DMS53 treated with DMSO at 0.1 percent for 48 hours (cell line): ENCODE data around the gene STAMBPL1.
A peak's percentile ranks its signal among the peaks of the same experiment; 100 is the strongest.
"Not testable (repeated sequence)": the region's sequence is repeated elsewhere in the genome, so short reads cannot be mapped to it uniquely, and the experiment has no call there.

Source experiments
- DNase-seq: peaks from one replicate; lab custom pipeline; 2025; ENCODE audit not compliant: unreplicated experiment; lab: John Stamatoyannopoulos, UW

Gene STAMBPL1

DNA sequence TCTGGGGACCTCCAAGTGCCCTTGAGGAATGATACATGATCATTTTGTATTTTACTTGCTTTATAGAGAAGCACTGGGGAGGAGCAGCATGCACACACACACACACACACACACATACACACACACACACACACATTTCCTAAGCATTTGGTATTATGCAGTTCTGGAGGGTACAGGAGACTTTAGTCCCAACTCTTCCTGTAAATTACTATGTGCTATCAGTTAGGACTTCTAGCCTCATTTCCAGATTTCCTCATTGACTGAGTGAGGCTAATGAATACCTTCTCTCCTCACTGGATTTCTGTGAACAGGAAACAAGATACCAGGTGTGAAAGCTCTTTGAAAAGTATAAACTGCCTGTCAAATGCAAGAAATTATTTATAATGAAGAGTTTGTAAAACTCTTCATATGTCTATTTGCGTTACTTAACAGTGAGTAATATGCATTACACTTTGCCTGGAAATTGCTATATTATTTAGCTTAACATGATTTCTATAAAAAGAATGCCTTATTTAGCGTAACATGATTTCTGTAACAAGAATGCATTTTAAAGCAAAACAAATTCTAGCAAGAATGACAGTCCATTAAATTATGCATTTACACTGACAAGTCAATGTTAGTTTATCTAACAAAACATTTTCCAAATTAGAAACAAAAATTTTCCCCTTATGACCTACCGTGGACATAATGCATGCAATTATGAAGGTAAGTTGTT lies 38.3 kb downstream of the STAMBPL1 start:
- no peak for DNase-seq

GRCh38 chr10:88919041-88919440 lies 39.0 kb downstream of the STAMBPL1 start:
- DNase-seq, result no peak

DNA sequence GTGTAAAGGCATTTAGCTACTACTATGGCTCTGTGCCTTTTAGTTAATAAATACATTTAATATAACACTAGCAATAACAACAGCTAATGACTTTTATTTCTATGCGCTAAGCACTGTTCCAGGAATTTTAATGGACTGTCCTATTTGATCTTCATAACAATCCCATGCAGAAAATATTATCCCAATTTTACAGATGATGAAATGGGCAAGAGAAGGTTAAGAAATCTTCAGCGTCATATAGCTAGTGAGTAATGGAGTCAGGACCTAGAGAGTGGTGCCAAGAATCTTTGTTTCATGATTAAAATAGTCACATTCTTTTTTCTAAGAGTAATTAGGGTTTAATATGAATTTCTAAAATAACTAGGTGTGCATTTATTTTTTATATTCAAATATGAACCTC lies 40.2 kb downstream of the STAMBPL1 start:
- DNase-seq, result no peak

DNA sequence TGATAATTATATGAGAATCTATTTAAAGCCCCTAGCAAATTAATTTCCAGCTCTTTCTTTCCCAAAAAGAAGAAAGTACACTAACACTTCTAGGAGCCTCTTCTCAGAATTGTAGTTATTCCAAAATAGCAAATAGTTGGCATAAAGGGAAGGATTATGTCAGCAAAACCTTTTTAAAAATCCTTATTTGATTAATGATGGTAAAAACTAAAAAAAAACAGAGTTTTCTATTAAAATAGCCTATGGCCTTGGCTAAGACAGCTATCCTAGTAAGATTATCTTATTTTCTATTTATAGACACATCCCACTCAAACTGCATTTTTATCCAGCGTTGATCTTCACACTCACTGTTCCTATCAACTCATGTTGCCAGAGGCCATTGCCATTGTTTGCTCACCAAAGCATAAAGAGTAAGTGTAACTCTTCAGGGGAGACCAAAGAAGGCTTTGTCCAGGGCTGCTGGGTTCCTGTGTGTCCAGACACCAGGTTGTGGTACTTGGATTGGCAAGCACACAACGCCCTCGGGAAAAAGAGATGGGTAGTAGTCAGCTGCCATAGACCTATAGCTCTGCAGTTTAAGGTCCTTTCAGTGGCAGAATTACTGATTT lies 41.0 kb downstream of the STAMBPL1 start:
- DNase-seq, result no peak

- no peak for DNase-seq
Observed at GRCh38 chr10:88922041-88922440, 42.0 kb downstream of the STAMBPL1 start.

GRCh38 chr10:88923520-88923919 lies 43.5 kb downstream of the STAMBPL1 start:
- no peak for DNase-seq

GRCh38 chr10:88926566-88927415 lies 46.7 kb downstream of the STAMBPL1 start:
- DNase-seq, result peak; percentile 9

- no peak for DNase-seq
Observed at GRCh38 chr10:88927416-88927690, 47.3 kb downstream of the STAMBPL1 start.

DNA sequence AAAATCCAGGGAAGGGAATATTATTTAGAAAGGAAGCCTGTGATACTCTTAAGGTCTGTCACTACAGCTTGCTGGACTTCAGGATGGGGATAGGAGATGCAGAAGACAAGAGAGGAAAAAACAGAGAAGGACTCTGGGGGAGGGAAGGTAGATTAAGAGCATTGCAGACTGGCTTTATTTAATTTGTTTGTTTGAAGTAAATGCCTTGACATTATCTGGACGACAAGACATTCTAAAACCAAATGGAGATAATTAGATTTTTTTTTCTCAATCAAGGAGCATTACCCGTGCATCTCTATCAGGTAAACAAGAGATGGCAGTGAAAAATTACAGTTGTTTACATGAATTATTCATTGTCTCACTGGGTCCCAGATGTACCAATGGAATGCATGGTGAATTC lies 48.2 kb downstream of the STAMBPL1 start:
- DNase-seq, result no peak

GRCh38 chr10:88931548-88931947 lies 51.5 kb downstream of the STAMBPL1 start:
- DNase-seq, result no peak

- DNase-seq, result not testable (repeated sequence)
Observed at GRCh38 chr10:88932029-88932428, 52.0 kb downstream of the STAMBPL1 start.

GRCh38 chr10:88932539-88933256 lies 52.7 kb downstream of the STAMBPL1 start:
- DNase-seq, result peak; percentile 76

DNA sequence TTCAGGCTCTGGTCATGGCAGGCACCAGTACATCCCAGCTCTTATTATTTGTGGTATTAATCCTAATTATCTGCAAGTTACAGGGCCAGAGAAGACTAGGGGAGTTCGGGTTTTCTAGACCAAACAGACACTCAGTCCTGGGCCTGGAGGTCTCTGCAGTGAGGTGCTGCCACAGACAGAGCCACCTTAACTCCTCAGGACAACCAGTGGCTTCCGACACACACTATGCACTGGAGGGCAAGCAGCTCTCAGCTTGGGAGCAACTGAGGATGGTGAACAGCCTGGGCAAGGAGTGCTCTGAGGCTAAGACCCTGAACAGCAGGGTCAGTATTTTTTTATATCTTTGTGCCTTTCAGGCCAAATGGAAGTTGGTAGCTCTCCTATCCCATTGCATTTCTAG lies 53.5 kb downstream of the STAMBPL1 start:
- no peak for DNase-seq

DNA sequence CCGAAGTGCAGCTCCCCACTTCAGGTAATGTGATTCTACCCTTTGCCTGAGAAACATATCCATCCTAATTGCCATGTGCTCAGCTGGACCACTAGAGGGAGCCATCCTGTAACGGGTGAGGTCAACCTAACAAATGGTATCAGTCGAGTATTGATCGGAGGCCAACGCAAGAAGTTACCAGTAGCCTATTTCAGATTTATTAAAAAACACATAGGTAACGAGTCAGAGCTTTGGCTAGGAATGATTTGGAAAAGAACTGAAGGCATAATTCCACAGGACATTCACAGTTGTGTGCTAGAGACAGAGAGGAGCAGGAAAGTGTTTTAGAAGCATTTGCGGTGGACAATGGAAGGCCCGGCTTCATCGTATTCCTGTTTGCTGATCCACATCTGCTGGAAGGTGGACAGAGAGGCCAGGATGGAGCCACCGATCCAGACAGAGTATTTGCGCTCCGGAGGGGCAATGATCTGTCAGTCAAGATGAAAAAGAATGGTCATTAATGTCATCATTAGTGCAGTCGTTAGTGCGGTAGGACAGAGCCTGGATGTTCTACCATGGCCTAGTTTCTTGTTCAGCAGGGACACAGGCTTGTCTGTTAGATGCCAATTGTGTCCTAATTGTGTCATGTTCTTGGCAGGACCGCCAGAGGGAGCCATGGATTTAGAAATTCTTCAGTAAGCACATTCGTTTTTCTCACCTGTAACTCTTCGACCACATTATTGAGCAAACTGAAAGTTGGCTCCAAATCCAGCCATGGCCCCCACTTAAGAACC lies 55.0 kb downstream of the STAMBPL1 start:
- DNase-seq, result peak; percentile 95

- DNase-seq, result no peak
Observed at GRCh38 chr10:88936656-88937055, 56.6 kb downstream of the STAMBPL1 start.

DNA sequence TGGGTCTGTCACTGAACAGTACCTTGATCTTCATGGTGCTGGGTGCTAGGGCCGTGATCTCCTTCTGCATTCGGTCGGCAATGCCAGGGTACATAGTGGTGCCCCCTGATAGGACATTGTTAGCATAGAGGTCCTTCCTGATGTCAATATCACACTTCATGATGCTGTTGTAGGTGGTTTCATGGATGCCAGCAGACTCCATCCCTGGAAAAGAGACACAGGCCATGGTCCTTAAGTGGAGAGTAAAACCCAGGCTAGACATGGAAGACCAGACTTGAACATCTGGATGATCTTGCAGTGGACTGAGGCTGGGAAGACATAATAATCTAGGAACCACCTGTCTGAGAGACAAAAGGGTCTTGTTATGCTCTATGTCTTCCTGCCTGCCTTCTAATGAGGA lies 58.0 kb downstream of the STAMBPL1 start:
- DNase-seq, result no peak

GRCh38 chr10:88938938-88939337 lies 58.9 kb downstream of the STAMBPL1 start:
- DNase-seq, result no peak

DNA sequence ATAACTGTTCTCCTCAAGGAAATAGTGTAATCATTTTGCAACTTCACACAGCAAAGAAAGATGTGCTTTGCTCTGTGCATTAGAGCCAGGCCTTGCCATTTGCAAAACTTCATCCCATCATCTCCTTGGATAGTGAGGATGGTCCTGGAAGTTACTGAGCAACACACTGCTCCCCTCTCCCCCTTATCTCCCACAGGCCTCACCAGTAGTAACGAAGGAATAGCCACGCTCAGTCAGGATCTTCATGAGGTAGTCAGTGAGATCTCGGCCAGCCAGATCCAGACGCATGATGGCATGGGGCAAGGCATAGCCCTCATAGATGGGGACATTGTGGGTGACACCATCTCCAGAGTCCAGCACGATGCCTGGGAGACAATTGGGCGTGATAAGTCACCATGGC lies 61.0 kb downstream of the STAMBPL1 start:
- no peak for DNase-seq

- no peak for DNase-seq
Observed at GRCh38 chr10:88943778-88944177, 63.7 kb downstream of the STAMBPL1 start.

DNA sequence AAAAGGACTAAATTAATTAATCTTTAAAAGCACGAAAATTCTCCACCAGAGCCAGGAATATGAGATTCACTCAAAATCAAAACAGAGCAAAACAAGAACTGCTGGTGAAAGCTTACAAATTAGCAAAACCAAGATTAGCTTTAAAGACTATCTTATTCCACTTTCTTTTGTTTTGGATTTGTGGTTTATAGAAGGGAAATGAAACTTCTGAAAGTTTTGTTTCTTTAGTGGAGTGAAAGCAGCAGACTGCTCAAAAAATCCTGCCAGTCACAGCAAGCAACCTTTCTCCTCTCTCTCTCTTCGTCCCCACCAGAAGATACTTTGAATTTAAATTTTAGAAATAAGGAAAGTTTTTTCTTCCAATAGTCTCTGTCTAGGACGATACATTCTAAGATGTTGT lies 64.8 kb downstream of the STAMBPL1 start:
- DNase-seq, result no peak

DNA sequence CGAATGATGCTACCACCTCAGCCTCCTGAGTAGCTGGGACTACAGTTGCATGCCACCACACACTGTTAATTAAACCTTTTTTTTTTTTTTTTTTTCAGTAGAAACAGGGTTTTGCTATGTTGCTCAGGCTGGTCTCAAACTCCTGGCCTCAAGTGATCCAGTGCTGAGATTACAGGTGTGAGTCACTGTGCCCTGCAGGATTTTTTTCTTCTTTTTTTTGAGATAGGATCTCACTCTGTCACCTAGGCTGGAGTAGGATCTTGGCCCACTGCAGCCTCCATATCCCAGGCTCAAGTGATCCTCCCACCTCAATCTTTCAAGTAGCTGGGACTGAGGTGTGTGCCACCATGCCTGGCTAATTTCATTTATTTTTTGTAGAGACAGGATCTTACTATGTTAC lies 66.2 kb downstream of the STAMBPL1 start:
- DNase-seq, result no peak
